GM19324 (cell line): ENCODE data around the gene PBX4.

Experiments
- ATAC-seq: cut with Tn5 transposase; IDR thresholded peaks from one replicate; pipeline ENCODE4 v1.9.1; 2021; ENCODE audit warnings: mild to moderate bottlenecking, moderate library complexity; ENCODE audit not compliant: unreplicated experiment, low FRiP score

Gene PBX4

GRCh38 chr19:19649580-19649995, 31.1 kb upstream of the PBX4 start:
- no peak for ATAC-seq

- no peak for ATAC-seq
Observed at GRCh38 chr19:19649155-19649554, 30.7 kb upstream of the PBX4 start.

DNA sequence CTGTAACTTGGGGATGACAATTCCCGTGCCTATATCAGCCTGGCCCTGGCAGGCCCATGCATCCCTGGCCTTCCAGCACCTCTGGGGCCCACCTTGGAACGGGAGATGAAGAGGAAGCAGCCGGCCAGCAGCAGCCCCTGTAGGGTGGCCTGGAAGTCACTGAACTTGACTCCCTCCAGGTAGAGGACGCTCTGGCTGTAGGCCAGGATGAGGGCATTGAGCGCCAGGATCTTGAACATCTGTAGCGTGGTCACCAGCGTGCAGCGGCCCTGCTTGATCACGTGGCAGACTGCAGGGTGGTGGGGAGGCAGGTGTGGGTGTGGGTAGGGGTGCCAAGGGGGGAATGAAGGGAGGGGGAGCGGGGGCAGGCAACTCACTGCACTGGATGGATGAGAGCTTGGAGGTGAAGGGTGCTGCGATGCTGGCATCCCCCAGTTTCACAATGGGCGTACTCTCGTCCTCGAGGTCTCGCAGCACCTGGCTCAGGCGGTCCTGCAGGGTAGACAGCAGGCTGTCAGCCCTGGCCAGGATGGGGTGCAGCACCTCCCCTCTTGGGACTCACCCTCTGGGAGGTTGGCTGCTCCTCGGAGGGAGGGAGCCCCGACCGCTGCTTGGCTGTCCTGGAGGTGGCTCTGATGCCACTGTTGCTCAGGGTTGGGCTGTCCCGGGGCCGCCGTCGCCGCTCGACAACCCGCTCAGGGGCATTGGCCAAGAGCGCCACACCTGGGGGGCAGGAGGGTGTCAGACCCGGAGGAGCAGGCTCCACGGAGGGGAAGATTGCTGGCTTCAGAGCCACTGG, 28.7 kb upstream of the PBX4 start:
- no peak for ATAC-seq

DNA sequence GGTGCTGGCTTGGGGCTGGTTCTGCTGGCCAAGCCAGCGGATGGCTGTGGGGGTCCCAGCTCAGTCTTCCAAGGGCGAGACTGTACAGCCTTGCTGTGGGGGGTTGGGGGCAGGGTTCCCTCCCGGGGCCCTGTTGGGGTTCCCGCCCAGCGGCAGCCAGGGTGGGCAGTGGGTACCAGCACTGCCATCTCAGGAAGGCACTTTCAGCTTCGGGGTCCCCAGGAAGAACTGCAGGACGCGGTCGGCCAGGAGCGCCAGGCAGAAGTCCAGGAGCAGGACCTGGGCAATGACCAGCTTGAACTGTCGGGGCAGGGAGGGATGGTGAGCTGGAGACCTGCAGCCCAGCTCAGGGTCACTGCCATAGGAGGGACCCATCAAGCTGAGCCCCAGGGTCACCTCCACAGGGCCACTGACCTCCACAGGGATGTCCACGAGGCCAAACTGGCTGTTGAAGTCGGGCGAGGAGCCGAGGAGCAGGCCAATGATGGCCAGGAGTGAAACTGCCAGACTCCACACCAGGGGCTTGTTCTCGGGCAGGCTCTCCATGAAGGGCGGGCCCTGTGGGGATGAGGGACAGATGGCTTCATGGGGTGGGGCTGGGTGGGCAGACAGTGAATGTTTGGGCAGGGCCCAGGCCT, 26.9 kb upstream of the PBX4 start:
- no peak for ATAC-seq

DNA sequence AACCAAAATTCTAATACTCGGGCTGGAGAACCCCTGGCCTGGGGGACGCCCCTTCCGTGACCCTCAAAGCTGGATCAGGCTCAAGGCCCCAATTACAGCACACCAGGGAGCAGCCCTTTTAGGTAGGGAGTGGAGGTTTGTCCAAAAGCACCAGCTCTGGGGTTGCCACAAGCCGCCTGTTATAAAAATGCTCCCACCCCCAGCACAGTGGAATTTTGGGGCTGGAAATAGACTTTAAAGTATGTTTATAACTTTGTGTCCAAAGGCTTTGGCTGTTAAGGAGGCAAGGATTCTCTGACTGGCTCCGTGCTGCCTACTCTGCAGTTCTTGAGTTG, 25.5 kb upstream of the PBX4 start:
- no peak for ATAC-seq

GRCh38 chr19:19643158-19644053, 24.9 kb upstream of the PBX4 start, which contains the start of gene GMIP:
TSS of gene GMIP (minus strand) at chr19:19643657. CDS start at chr19:19643529, 128 bp downstream.
- ATAC-seq: peak; percentile 75

GRCh38 chr19:19642506-19643157, 24.1 kb upstream of the PBX4 start:
- ATAC-seq: no peak

- ATAC-seq: no peak
Observed at GRCh38 chr19:19637523-19638251, 19.2 kb upstream of the PBX4 start.

DNA sequence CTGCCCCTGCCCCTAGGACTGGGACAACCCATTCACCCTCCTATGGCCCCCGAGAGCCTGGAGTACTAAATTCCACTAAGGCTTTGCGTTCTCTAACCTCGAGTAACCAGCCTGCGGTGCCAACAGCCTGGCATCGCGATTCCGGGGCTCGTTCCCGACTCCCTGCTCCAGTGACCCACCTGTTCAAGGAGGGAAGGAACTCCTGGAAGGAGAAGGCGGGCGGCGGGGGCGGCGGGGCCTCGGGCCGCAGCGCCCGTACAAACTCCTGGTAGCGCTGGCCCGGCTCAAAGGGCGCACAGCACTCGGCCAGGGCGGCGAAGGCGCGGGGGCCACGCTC, 18.7 kb upstream of the PBX4 start:
- no peak for ATAC-seq

DNA sequence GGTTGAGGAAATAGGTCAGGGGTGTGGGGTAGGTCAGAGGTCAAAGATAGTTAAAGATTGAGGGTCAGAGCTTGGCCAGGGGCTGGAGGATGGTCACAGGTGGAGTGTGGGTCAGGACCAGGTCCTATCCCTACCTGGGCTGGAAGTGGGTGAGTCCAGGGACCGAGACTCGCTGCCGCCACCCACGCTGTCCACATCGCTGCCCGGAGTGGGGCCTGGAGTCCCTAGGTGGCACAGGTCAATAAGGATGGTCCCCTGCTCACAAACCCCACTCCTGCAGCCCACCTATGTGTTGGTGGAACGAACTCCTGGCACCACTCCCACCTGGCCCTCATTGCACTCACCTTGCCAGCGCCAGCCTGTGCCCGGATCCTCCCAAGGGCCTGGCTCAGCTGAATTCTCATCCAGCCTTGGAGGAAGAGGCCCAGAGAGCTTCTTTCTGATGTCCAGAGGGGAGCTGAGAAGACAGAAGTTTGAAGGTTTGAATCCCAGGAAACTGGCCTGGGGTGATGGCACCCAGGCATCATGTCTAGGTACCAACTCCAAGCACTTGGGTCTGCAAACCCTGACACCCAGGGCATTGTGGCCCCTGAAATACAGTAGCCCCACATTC, 18.2 kb upstream of the PBX4 start:
- ATAC-seq: no peak

GRCh38 chr19:19635313-19635702, 16.8 kb upstream of the PBX4 start:
- no peak for ATAC-seq

- ATAC-seq: no peak
Observed at GRCh38 chr19:19634516-19635312, 16.2 kb upstream of the PBX4 start.

DNA sequence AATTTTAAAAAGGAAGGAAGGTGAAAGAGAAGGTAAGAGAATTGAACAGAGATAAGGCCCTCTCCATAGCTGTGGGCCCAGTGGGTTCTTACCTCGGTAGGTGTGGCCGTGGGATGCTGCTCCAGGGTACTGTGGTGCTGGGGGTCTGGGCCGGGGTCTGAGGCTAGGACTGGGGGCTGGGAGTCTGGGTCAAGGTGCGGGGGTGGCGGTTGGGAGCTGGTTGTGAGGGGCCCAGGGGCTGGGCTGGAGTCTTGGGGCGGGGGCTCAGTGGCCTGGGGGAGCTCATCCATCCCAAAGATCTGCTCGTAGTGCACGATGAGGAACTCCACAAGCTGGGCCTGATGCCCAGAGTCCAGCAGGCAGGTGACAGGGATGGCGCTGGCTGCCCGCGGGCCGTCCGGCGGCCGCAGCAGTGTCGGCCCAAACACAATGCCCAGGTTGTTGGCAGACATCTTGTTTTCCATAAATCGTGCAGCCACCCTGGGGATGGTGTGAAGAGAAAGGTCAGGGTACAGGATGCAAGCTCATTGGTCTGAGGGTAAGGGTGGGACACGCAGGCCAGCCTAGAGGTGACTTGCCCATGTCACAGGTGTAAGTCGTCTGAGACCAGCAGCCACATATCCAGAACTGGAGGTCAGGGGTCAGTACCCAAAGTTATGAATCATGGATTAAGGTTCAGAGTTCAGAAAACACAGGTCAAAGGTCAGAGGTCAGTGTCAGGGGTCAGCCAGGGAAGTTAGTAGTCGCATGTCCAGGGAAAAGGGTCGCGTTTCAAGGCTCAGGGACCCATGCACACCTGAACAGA, 15.4 kb upstream of the PBX4 start:
- no peak for ATAC-seq

DNA sequence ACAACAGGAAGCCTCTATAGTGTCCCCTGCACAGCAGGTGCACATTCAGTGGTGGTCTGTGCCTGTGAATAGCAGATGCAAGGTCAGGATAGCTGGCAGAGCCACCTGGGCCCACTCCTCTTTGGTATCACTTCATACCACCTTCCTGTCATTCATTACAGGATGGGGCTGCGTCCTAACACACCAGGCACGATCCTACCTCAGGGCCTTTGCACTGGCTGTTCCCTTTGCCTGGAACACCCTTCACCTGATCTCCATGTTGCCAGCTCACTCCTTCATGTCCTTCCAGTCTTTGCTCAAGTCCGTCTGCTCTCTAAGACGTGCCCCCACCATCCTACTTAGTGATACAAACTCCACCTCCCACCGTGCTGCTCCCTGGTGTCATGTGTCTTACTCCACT, 14.2 kb upstream of the PBX4 start:
- no peak for ATAC-seq

- ATAC-seq: no peak
Observed at GRCh38 chr19:19631346-19631745, 12.9 kb upstream of the PBX4 start.

- ATAC-seq: no peak
Observed at GRCh38 chr19:19630426-19630825, 11.9 kb upstream of the PBX4 start.

DNA sequence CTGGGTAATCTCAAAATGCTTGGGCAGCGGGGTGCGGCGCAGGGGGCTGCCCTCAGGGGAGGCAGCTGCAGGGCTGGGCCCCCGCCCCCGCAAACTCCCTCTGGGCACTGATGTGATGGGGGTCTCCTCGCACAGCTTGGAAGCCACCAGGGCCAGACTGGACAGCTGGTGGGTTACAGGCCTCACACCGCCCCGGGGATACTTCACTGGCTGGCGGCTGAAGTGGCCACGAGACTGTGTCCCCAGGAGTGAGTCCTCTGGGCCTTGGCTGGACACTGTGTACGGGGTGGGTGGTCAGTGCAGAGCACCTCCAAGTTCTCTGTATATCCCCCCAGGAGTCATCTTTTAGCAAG, 11.6 kb upstream of the PBX4 start:
- no peak for ATAC-seq

- peak; percentile 10 for ATAC-seq
Observed at GRCh38 chr19:19628501-19629134, 10.1 kb upstream of the PBX4 start.
